Ascending aorta (tissue), 2 donors: ENCODE measurements around the gene TACC3. TPM values are rescaled to one million over a fixed set of nuclear protein-coding genes. Genes with fewer than 3 reads are reported as not detected.
A peak's percentile ranks its signal among the peaks of the same experiment; 100 is the strongest.

Experiments
- DNase-seq, 2 donors: peaks; one replicate each; pipeline ENCODE4 v3.0.0-alpha.2; 2019; ENCODE audit warnings: low spot score in 2 of 2
- H3K27ac ChIP-seq, 2 donors: fragments of 200-600 bp; sonication (generic); one replicate each; pipeline ENCODE4 v1.5.1; 2016 to 2017; ENCODE audit warnings: mild to moderate bottlenecking in 1 of 2
- H3K27me3 ChIP-seq: fragments of 200-600 bp; sonication (generic); one replicate; pipeline ENCODE4 v1.5.1; 2017
- H3K36me3 ChIP-seq, 2 donors: fragments of 200-600 bp; sonication (generic); one replicate each; pipeline ENCODE4 v1.5.1; 2016
- H3K4me1 ChIP-seq, 2 donors: fragments of 200-600 bp; sonication (generic); one replicate each; pipeline ENCODE4 v1.5.1; 2016 to 2017; ENCODE audit warnings: mild to moderate bottlenecking in 1 of 2
- H3K4me3 ChIP-seq, 2 donors: fragments of 200-600 bp; sonication (generic); one replicate each; pipeline ENCODE4 v1.5.1; 2016 to 2017; ENCODE audit warnings: mild to moderate bottlenecking in 1 of 2
- H3K9me3 ChIP-seq, 2 donors: fragments of 200-600 bp; sonication (generic); one replicate each; pipeline ENCODE4 v1.5.1; 2016
- CTCF ChIP-seq, 3 experiments: fragments of 200-600 bp in 2 of 3; fragments of 450-650 bp in 1 of 3; sonication (generic) in 2 of 3; IDR thresholded peaks; one replicate each; pipeline ENCODE4 v1.5.1; 2016 to 2019; ENCODE audit warnings: antibody characterized with exemption in 3 of 3, mild to moderate bottlenecking in 1 of 3, moderate library complexity in 1 of 3
- intact Hi-C: fragments of 100-400 bp; cut with DNase I; formaldehyde crosslinking; loops from one replicate; pipeline ENCODE4 v1.15.1; 2023
- total RNA-seq: library from RNA; depleted of rRNA; stranded (reverse); fragments of >200 nt; gene quantifications from one replicate; pipeline ENCODE4 v1.1.0, GENCODE V29; 2016

The TACC3 gene
- total RNA-seq, 1 donor from 2014 or later = 2.7 TPM

GRCh38 chr4:1713003-1713851 lies 8.1 kb upstream of the TACC3 start:
- no peak for TF ChIP-seq CTCF (IDR thresholded peaks at IDR 0.05)
- peaks cover 0 to 10% of the 10 kb centered on the region in 2 donors for H3K4me1 ChIP-seq

DNA sequence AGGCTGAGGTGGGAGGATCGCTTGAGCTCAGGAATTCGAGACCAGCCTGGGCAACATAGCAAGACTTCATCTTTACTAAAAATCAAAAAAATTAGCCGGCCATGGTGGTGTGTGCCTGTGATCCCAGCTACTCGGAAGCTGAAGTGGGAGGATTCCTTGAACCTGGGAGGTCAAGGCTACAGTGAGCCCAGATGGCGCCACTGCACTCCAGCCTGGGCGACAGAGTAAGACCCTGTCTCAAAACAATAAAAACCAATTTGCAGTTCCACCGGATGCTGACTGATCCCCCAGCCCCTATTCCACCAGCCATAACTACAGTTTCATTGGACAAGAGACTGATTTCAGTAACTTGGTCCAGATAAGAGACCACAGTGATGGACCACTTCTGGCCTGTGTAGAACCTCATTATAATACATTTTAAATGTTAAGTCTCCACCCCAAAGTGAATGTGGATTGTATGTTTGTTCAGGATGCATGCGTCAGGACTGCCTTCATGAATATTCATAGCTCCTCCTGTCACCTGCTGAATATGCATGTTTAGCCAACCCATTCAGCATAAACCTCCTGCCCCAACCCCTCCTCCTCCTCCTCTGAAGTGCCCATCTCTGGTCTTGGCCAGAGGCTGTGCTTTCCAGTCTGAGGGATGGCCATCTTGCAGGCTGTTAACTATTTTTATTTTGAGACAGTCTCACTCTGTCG lies 6.9 kb upstream of the TACC3 start:
- H3K9me3 ChIP-seq = no peaks in the 10 kb centered on the region
- intact Hi-C loops = loop anchor here (5.0 to 10.0 kb wide), 4 partner anchors 132 to 1578 kb away; partner anchors contain the start of genes ATP5ME, CTBP1, MYL5 and RGS12
- no peak for DNase-seq
- no peaks in the 10 kb centered on the region for H3K27me3 ChIP-seq
- H3K4me3 ChIP-seq = no peak overlapping the region
- TF ChIP-seq CTCF (IDR thresholded peaks at IDR 0.05) = no peak
- peaks cover 10 to 24% of the 10 kb centered on the region in 2 donors for H3K36me3 ChIP-seq
- peaks cover 1 to 10% of the 10 kb centered on the region in 2 donors for H3K4me1 ChIP-seq
- peak overlapping the region; percentile 99 to 100 for H3K27ac ChIP-seq

More at GRCh38 chr4:1713003-1713851, 8.1 kb upstream of the TACC3 start:
- H3K36me3 ChIP-seq = peaks cover 10 to 15% of the 10 kb centered on the region in 2 donors
- H3K27me3 ChIP-seq = no peaks in the 10 kb centered on the region
- intact Hi-C loops = loop anchor here (2.0 to 10.0 kb wide), 7 partner anchors 131 to 1579 kb away; partner anchors contain the start of genes ATP5ME, CTBP1, LETM1 and MYL5
- DNase-seq = peak in 1 of 2 donors; percentile 76
- peak overlapping the region; percentile 93 to 94 for H3K4me3 ChIP-seq
- peak overlapping the region; percentile 99 to 100 for H3K27ac ChIP-seq
- H3K9me3 ChIP-seq = no peaks in the 10 kb centered on the region

- Histone ChIP-seq H3K4me3 (no peak overlapping the region), H3K27ac (no peak overlapping the region), H3K36me3 (peaks cover 10 to 24% of the 10 kb centered on the region in 2 donors), H3K27me3 (no peaks in the 10 kb centered on the region), H3K4me1 (peaks cover 8 to 17% of the 10 kb centered on the region in 2 donors), H3K9me3 (no peaks in the 10 kb centered on the region)
- no peak for DNase-seq
- intact Hi-C loops = loop anchor here (10.0 kb wide), 1 partner anchor 1040 kb away; the partner anchor contains the start of genes ATP5ME and MYL5
- TF ChIP-seq CTCF (IDR thresholded peaks at IDR 0.05) = no peak
These were observed 6.1 kb upstream of the TACC3 start for GRCh38 chr4:1715002-1715758.

DNA sequence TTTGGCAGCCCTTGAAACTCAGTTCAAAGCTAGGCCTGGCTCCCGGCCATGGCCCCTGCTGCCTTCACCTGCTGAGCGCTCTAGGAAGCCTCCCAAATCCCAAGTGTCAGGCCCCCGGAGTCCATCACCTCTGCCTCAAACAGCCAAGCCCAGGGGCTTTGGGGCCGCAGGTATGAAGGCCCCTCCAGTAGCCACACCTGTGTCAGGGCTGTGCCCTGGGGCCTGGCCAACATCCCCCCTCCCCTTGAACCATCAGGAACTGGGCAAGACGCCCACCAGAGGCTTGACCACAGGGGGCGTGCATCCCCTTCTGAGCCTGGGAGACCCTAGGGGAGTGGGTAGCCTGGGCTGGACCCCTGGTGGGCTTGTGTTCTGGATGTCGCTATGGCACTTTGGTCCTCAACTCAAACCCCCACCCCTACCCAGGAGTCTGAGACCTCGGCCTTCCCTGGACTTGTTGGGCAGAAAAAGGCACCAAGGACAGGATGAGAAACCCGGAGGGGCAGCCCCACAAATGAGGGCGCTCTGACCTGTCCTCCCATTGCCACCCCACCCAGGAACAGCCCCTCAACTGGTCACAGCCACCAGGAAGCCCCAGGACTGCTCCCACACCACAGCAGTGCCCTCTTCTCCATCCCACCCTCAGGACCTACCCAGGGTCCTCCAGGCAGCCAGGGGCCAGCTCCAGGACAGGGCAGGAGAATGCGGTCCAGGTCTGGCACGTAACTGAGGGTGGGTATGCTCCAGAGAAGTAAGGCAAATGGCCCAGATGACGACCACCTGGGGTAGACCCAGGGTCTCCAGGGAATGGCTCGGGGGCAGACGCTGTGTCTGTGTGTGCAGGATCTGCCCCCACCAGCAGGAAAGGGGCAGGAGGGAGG lies 5.0 kb upstream of the TACC3 start:
- H3K9me3 ChIP-seq = no peaks in the 10 kb centered on the region
- H3K4me1 ChIP-seq = peaks cover 9 to 10% of the 10 kb centered on the region in 2 donors
- H3K27ac ChIP-seq = no peak overlapping the region
- TF ChIP-seq CTCF (IDR thresholded peaks at IDR 0.05) = no peak
- DNase-seq = no peak
- no peak overlapping the region for H3K4me3 ChIP-seq
- intact Hi-C loops = loop anchor here (10.0 kb wide), 1 partner anchor 1042 kb away; the partner anchor contains the start of genes ATP5ME and MYL5
- H3K27me3 ChIP-seq = no peaks in the 10 kb centered on the region
- peaks cover 10 to 24% of the 10 kb centered on the region in 2 donors for H3K36me3 ChIP-seq
